Left colon (tissue), 2 donors: ENCODE results near the gene MACROH2A1. TPM values are rescaled to one million over a fixed set of nuclear protein-coding genes. Genes with fewer than 3 reads are reported as not detected.

Experiments
- ATAC-seq: fragments of 200-7000 bp; cut with Tn5 transposase; one replicate; pipeline ENCODE4 v1.9.1; 2020; ENCODE audit warnings: mild to moderate bottlenecking, moderate library complexity
- DNase-seq, 2 donors: peaks; one replicate each; pipeline ENCODE4 v3.0.0-alpha.2; 2020
- intact Hi-C, 2 donors: fragments of 100-400 bp; cut with DNase I in 1 of 2; cut with micrococcal nuclease in 1 of 2; formaldehyde crosslinking; loops; one replicate each; pipeline versions ENCODE4 v1.11.2 to v1.14.0; 2022; cut with DNase I, micrococcal nuclease
- total RNA-seq, 2 donors: library from RNA; stranded (reverse); fragmentation: NEBNext Ultra II Directional; extraction: Animal tissue kit (Norgen Biotek cat#: 25700); gene quantifications; one replicate each; pipeline ENCODE4 v1.2.1, GENCODE V29; 2021
- donor health status: DM: no; HTN: no; CAD: no.
- donor health status: DM: yes; HTN: yes; CAD: no.

MACROH2A1 gene
- total RNA-seq, 2 donors from 2014 or later = 212 to 216 TPM

DNA sequence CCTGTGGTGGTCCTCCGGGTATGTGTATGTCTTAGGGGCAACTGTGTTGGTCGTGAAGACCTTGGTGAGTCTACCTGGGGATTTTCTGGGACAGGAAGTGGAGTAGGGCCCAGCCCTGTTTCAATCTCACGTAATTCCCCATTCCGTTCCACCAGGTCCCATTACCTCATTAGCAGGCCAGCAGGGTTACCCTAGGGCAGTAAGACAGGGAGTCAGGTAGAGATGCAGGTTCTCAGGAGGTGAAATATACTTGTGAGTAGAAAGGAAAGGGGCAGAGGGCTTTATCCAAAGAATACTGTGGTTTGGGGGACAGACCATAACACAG is 56.5 kb downstream of the MACROH2A1 start:
- DNase-seq (peak in 1 of 2 donors; percentile 10), ATAC-seq (no peak)

DNA sequence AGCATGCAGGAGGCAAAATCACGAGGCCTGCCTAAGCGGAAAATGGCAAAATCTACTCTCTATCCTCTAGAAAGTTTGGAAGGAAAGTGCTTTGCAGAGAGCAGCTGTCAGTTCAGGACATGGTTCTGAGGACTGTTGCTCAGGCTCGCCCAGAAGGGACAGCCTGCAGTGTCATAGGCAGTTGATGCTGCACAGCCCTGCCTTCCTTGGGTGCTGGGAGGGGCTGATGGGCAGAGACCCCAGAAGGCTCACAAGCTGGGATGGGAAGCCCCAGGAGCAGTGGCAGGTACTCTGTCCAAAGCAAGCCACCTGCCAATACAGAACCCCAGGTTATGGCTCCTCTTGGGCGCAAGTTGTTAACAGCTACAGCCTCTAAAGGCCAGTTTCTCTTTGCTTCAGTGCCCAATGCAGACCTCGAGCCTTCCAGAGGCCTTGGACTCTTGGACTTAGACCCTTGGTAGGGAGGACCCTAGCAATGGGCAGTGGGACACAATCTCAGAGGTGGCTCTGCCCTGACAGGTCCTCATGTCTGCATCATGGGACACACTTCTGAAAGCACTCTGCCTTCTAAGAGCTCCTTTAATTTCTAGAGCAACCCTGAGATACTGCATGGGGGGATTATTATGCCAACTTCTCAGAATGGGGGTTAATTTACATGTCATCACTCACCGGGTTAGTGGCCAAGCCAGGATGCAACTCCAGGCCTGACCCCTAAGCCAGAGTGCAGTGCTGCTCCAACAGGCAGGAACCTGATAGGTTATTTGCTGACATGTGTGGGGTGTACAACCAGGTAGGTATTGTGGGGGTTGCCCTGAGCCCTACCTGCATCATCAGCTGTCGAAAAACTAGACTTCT is 57.1 kb downstream of the MACROH2A1 start:
- ATAC-seq = no peak
- peak in 1 of 2 donors; percentile 17 for DNase-seq
- intact Hi-C loops = no loop called here

More for the DNA sequence above, 56.5 kb downstream of the MACROH2A1 start:
- intact Hi-C loops = no loop called here

DNA sequence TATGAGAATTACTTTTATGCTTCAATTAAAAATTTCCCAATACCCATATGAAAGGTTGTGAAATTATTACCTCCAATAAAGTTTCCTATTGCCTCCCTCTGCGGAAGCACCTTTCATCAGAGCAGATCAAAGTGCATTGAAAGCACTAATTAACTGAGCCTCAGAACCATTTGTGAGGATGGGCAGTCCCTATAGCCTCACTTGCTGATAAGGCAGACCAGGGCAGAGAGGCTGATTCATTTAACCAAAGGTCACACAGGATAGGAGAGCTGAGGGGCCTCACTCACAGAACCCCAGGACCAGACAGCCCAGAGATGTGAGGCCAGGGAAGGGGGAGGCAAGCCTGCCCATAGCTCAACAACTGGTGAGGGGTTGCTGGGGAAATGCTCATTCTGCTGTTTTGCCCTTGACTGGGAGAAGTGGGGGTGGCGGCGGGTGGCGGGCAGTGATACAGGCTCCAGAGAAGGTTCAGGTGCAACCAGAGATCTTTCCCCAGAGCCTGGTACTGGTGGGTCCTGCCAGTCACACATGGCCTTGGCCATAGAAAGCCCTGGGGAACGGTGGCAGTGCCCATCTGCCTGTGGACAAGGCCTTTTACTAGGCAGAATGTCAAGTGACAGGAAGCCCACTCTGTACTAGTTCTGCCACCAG is 57.9 kb downstream of the MACROH2A1 start:
- intact Hi-C loops = no loop called here
- ATAC-seq = peak; percentile 84
- DNase-seq = peak in 1 of 2 donors; percentile 50

DNA sequence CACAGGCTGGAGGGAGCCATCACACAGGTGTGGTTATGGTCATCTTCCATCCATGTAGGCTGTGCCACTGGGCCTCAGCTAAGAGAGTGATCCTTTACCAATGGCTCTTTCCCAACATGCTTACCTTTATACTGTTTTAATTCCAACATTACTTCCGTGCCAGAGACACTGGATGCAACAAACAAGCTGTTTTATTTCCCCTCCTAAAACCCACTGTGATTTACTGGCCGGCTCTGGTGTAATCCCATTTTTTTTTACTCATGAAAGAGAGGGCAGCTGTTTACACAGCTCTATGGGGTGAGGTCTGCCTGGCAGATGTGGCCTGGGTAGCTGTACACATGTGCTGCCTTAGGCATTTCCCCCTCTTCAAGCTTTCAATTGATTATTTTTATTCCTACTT is 58.5 kb downstream of the MACROH2A1 start:
- ATAC-seq (peak; percentile 63), DNase-seq (peak in 1 of 2 donors; percentile 25)
- intact Hi-C loops = no loop called here

DNA sequence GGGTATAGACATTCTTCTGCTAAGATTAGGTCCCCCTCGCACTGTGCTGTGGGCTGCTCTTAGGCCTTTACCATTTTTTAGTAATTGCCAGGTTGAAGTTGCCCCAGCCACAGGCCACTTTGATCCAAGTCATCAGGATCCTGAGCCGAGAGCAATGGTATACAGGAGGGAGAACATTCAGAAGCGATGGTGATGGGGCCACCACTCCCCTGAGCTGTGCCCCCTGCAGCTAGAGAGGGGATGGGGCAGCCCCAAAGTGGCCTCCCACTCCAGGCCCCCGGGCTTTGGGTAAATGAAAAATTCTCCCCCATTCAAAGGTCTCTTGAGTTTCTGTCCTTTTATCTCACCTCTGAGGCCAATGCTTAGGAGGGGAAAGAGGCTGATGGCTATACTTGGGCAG is 59.4 kb downstream of the MACROH2A1 start:
- DNase-seq = peak in 1 of 2 donors; percentile 14
- intact Hi-C loops = no loop called here

DNA sequence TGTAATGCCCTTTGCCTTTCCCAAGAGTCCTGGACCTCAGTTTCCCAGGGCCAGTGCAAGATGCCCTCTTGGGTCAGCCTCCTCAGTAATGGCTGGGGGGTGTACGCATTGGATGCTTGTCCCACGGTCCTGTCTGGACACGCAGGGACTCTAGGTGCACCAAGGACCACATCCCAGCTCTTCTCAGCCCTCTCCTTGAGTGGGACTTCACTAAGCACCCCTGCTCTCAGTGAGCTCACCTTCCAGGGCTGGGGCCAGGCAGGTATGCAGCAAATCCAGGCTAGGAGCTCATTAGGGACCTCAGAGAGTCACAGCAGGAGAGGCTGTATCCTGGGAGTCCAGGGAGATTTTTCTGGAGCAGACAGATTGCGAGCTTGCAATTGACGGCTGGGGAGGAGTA is 59.8 kb downstream of the MACROH2A1 start:
- intact Hi-C loops = no loop called here
- no peak for ATAC-seq
- DNase-seq = peak in 1 of 2 donors; percentile 21

More for the DNA sequence above, 59.4 kb downstream of the MACROH2A1 start:
- no peak for ATAC-seq

DNA sequence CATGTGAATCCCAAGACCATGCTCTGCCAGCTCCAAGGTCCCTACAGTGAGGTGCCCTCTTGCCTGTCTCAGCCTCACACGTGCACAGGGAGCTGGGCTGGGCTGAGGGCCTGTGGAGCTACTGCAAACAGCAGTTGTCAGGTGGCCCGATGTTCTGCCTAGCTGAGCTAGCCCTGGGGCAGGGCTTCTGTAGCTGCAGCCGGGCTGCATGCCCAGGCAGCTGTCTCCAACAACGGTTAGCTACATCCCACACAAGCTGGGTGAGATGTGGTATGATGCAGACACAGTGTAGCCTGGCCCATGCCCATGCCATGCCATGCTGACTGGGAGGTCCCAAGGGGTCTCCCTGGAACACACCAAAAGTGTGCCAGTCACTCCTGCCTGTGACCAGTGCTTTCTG is 62.0 kb downstream of the MACROH2A1 start:
- DNase-seq (no peak), ATAC-seq (no peak)
- intact Hi-C loops = no loop called here

DNA sequence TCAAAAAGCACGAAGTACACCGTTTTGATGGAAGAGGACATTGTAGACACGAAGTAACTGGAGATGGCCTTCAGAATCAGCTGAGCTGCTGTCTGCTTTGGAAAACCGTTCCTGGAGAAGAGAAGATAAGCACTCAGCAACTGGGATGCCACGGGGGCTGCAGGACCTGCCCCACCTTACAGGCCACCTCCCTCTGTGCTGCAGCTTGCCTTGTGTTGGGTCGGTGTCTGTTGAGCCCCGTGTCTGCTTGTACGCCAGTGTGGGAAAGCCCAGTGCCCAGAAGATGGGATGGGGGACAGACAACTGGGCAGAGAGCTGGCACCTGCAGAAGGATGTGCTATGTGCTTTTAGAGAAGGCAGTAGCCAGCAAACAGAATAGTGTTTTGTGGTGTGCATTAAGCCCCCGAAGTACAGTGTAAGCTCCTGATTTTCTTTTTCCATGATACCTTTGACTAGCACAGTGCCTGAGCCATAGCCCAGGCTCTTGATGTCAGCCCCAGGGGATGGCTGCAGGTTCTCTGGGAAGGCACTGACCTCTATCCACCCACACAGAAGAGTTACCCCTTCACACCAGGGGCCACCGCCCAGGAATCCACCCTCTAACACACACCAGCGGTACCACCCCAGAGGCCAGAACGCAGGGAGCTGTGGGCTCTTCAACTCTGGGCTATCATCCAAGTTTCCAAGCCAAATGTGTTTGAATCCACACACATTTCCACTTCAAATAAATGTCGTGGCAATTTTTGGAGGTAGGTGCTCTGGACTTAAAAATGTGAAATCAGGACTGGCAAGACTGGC is 63.8 kb downstream of the MACROH2A1 start:
- intact Hi-C loops = no loop called here
- DNase-seq (no peak), ATAC-seq (no peak)

GRCh38 chr5:135333732-135334515 is 65.1 kb downstream of the MACROH2A1 start:
- intact Hi-C loops = no loop called here
- no peak for ATAC-seq
- DNase-seq = no peak

DNA sequence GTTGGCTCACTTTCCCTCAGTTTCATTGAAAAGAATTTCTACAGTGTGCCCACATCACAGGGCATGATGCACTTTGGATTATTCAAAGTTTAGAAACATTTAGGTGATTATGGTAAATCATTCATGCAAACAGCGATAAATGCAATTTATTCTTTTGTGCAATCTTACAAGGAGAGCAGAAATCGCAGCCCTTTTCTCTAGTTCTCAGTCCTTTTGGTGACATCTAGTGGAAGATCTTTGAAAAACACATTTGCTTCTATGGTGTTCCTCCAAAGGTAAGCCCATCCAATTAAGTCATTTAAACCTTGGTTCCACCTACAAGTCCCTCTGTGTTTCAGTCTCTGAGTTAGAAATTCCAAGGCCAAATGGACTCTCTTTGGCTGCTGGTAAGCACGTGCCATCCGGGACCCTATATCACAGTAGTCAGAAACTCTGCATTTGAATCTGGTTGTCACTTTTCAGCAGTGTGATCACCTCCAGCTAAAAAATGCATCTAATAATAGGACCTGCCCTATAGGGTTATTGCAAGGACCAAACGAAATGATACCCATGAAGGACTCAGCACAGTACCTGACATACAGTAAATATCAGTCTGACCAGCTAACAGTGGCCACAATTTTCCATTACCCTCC is 66.4 kb downstream of the MACROH2A1 start:
- intact Hi-C loops = no loop called here
- ATAC-seq (peak; percentile 57), DNase-seq (no peak)

GRCh38 chr5:135331612-135332011 is 67.4 kb downstream of the MACROH2A1 start:
- ATAC-seq = no peak
- intact Hi-C loops = no loop called here
- DNase-seq = no peak

DNA sequence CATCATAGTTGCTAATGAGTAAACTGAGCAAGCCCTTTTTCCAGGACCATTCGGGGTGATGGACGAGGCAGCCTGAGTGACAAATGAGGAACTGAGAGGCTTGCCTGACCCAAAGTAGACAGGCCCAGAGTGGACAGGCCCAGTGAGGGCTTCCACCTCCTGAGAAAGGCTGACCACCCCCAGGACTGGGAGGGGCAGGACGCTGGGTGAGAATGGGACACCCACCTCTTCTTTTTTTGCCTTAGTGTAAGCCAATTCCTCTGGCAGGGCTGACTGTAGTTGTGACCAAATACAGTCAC is 68.3 kb downstream of the MACROH2A1 start:
- intact Hi-C loops = no loop called here
- DNase-seq (no peak), ATAC-seq (no peak)

DNA sequence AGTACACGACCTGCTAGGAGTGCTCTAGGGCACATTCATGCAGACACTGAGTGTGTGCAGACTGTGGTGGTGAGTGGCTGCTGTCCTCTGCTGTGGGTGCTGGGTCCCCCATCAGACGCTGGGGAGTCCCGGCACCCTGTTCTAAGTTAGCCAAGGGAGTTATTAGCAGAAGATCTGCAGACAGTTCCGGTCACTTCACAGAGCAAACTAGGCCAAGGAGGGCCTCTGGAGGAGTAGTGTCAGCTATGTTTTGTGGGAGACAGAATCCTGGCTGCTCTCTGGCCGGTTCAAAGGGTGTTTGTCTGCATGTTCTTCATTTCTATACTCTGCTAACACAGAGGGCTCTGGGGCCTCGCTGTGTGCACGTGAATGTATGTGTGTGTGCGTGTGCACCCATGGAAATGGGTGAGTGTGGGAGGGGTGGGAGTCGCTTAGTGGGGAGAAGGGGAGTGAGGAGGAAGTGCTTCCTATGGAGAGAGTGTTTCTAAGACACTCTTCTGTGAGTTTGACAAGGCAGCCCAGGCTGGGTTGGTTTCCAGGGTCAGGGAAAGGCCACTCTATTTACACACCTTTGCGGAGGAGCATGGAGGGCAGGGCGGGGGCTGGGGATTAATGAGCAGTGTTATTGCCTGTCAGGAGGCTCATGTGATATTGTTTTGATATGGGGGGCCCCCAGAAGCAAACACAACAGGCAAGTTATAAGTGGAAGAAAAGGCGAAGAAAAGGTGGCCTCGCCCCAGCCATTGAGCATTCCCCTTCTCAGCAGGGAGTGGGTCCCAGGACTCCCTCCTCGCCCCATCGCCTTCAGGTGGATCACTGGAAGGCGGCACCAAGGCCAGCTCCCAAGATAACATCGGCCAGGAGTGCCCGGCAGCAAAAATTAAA is 68.9 kb downstream of the MACROH2A1 start:
- ATAC-seq (no peak), DNase-seq (no peak)
- intact Hi-C loops = no loop called here

- DNase-seq (no peak), ATAC-seq (no peak)
- intact Hi-C loops = no loop called here
Observed at GRCh38 chr5:135329066-135329912, 69.7 kb downstream of the MACROH2A1 start.

DNA sequence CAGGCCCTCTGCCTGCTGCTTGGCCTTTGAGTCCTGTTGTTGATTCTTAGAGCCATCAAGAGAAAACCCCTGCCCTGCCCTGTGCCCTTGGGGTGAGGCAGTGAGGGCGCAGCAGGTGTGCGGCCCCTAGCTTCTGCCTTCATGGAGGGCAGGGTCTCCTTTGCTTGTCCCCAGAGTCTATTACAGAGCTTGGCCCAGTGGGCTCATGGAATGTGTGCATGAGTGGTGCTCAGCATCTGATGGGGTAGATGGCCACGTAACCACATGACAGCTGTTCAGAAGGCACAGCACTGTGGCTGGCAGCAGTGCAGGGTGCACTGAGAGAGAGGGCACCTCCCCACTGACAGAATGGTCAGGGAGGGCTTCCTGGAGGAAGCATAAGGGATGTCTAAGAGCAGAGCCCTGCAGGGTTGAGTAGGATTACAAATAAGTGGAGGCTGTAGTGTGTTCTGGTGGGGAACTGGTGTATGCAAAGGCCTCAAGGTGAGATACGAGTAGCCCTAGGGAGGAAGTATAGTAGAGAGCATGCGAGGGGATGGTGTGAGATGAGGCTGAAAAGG is 70.8 kb downstream of the MACROH2A1 start:
- intact Hi-C loops = no loop called here

DNA sequence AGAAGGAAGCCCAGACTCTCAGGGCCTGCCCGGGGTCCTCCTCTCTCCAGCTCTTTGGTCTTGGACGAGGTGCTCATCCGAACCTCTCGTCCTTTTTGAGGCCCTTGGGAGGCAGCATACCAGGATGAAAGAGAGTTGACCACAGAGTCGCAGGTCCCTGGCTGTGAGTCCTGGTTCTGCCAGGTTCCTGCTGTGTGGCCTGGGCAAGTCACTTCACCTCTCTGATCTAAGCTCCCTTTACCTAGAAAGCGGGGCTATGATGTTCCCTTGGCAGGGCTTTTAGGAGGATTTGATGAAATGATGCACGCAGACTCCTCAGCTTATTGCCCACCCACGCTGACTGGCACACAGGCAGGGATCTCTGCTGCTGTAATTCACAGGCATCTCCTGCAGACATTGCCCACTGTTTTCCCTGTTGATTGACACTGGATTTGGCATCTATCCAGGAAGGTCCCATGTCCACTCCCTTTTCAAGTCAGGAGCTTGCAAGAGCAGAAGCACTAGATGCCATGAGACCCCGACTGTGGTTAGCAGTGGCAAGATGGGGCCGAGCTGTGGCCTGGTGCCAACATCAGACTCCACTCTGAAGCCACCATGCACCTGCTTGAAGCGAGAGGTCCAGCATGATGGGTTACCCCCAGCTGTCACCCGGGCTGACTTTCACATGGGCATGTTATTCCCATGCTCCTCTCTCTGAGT is 71.5 kb downstream of the MACROH2A1 start:
- DNase-seq = no peak
- intact Hi-C loops = no loop called here
- no peak for ATAC-seq

More for the DNA sequence above, 70.8 kb downstream of the MACROH2A1 start:
- no peak for ATAC-seq
- DNase-seq = no peak
